HG02973 (cell line): ENCODE data around the gene DUOX2.
"Not testable (repeated sequence)": the region's sequence is repeated elsewhere in the genome, so short reads cannot be mapped to it uniquely, and the experiment has no call there.

Source experiments
- ATAC-seq: cut with Tn5 transposase; IDR thresholded peaks from one replicate; pipeline ENCODE4 v1.9.1; 2021; ENCODE audit warnings: moderate library complexity; ENCODE audit not compliant: unreplicated experiment

The DUOX2 gene

DNA sequence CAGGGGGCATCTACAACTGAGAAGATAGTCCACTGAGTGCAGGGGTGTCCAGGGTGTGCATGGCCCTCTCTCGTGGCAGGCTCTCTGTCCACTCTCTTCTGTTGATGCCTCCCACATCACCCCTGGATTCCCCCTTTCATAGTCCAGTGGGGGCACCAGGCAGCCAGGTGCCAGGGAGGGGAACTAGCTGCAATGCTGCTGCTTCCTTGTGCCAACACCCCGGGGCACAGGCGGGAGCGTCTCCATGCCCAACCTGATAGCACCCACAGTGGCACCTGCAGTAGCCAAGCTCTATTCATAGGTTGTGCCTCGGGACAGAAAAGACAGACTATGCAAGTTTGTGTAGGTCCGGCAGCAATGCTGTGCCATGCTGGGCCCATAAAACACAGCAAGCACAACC is 11.7 kb downstream of the DUOX2 start:
- no peak for ATAC-seq

DNA sequence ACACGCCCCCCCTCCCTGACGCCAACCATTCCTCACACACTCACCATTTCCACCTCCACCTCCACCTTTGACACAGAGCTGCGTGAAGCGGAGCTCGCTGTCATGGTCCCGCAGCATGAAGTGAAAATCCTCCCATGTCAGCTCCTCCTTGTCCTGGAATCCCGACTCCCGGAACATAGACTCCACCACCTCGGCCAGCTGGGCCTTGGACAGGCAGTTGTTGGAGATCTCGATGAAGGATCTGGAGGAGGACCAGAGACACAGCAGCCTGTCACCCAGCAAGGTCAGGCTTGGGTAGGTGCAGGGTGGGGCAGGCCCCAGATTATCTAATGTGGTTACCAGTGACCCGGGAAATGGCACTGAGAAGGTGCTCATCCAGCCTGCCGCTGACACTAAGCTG is 12.2 kb downstream of the DUOX2 start:
- ATAC-seq: no peak

DNA sequence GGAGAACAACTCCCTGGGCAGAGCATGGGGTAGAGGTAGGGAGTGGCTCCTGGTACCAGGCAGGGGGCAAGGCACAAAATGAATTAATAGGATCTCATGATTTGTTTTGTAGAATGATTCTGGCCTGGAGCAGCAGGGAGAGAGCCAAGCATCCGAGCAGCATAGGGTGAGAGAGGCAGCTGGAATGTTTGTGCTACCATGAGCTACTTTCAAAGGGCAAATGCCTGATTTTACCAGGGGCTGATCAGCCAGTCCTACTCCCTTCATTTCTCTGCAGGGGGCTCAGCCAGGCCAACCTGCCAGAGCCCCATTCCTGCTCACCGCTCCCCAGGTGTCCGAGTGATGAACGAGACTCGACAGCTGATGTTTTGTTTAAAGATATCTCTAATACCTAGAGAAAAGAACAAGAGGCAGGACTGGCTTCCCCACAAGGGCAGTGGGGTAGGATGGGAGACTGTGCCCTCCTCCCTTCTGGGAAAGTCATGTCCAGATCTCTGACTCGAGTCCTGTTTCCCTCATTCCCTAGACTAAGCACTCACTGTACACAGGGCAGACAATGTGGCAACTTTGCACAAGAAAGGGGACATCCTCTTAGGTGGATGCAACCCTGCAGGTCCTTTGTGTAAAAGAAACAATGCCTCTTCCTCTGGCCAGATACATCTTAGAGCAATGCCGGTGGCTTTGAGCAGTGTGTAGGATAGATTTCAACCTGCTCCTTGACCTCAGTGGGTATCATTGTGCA is 12.9 kb downstream of the DUOX2 start:
- ATAC-seq: no peak

DNA sequence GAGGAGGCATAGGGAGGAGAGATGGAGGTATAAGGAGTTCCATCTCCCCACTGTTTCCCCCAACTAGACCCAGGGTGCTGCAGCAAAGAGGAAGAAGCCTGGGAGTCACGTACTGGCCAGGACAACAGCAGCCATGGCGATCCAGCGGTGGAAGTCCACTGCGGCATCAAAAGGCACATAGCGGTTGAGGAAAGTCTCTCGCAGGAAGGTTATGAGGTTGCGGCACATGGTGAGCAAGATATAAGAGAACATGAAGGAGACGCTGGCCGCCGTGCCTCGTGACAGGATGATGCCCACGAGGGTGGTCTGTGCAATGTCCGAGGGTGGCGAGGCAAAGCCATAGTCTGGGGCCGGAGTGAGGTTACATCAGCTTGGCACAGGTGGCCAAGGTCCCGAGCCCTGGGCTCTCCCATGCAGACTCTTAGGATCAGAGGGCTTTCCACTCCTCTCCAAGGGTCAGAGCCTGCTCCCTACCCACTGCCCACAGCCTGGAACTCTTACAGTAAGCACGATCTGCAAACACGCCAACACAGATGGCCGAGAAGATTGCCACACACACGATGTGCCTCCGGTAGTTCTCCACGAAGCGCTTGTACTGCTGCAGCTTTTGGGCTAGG is 14.3 kb downstream of the DUOX2 start:
- no peak for ATAC-seq

DNA sequence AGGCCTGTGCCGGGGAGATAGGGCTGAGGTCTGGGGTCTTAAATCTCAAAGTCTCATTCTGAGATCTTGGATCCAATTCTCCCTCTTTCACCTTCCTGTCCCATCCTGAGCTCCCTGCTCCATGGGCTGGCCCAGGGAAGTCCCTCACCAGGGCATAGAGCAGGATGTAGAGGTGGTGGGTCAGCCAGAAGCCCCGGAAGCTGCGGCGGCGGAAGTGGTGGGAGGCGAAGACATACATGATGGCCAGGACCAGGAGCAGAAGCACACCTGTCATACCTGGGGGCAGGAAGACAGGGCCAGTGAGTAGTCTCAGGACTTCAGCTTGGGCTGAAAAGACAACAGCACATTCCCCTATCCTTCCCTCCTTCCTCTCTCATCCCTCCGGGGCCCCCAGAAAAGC is 16.5 kb downstream of the DUOX2 start:
- no peak for ATAC-seq

GRCh38 chr15:45095661-45096060 is 18.3 kb downstream of the DUOX2 start:
- no peak for ATAC-seq

- no peak for ATAC-seq
Measured at GRCh38 chr15:45094358-45094730, 19.6 kb downstream of the DUOX2 start.

DNA sequence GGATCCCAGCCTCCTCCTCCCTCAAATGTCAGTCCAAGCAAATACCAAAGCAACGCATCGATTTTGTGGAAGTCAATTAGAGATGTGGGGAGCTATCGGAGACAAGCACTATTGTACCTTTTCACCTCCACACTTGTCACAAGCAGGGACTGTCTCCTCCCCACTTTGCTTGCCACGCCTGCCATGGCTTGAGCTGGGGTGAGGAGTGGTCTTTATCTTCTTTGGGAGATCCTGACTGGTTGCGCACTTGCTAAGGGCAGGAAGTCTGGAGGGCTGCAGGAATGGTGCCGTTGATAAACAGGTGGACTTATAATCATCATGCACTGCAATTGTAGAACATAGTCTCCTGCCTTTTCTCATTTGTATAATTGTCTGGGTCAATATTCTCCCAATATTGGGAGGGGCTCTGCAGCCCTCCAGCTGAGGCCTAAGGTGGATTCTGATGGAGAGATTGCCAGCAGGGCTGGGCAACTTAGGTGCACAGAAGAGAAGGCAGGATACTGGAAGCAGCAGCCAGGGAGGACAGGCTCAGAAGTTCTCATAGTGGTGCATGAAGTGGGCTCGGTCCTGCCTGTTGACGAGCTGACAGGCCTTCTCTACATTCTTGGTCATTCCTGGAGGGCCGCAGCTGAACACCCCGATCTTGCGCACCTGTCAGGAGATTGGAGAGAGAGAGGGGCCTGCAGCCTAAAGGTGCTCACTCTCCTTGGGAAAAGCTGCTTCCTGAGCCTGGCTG is 20.2 kb downstream of the DUOX2 start:
- no peak for ATAC-seq

DNA sequence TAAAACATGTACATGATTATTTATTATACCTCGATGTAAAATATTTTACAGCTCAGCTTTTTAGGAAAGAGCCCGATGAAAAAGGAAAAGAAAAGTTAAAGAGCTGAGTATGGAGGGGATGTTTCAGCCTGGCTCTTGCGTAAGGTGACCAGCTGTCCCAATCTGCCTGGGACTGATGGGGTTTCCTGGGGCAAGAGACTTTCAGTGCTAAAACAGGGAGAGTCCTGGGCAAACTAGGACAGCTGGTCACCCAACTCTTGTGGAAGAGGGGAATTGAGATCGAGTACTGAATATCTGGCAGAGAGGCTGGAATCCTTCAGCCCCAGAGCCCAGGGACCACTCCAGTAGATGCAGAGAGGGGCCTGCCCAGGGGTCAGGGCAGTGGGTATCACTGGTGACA is 21.0 kb downstream of the DUOX2 start:
- no peak for ATAC-seq

- ATAC-seq: no peak
Measured at GRCh38 chr15:45091576-45091975, 22.4 kb downstream of the DUOX2 start.

DNA sequence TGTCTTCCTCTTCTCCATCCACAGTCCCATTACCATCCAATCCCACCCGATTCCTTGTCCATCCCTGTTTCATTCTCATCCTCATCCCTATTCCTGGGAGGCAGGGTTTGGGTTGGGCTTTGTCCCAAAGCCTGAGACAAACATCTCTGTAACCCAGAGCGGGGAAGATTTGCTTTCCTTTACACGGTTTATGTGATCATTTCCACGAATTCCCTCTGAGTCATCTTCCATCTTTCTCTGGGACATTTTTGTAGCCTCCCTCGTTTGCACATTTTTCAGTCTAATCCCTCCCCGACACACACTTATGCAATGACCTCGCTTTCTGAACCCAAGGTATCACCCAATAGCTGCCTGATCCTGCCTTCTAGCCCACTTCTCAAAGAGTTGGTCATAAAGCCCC is 22.8 kb downstream of the DUOX2 start:
- no peak for ATAC-seq

DNA sequence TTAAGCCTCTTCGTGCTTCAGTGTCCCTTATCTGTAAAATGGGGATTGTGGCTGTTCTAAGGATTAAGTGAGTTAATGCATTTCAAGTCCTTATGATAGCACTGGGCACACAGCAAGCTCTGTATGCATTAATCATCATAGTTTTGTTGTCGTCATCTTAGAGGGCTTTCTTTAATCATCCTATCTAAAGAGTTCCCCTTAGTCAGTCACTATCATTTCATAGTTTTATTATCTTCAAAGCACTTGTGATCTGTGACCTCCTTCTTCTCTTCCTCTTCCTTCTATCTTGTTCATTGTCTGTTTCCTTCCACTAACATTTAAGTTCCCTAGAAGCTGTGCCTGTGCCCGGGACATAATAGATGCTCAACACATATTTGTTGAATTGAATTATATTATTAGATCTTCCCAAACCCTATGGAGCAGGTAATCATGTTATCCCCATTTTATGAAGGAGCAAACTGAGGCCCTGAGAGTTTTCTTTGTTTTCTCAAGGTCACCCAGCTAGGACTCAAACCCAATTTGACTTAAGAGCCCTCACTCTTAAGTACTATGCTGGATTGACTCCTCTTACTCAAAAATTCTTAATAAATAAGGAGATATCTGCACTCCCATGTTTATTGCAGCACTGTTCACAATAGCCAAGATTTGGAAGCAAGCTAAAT is 24.1 kb downstream of the DUOX2 start:
- ATAC-seq: no peak

GRCh38 chr15:45088801-45089711 is 24.9 kb downstream of the DUOX2 start:
- ATAC-seq: no peak

DNA sequence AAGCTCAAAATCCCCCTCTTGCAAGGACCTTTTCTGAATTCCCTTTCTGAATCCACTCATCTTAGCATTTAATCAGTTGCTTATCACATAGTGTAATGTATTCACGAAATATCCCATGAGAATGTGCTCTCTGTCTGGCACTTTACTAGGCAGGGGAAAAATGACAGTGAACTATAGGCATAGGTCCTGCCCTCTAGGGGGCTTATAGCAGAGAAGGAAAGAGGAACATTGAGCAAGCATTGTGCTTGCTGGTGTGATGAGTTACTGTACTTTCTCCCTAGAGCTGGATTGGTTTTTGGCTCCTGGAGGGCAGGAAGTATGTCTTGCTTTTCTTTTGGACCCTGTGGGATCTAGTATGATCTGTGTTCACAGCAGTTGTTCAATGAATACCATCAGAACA is 26.5 kb downstream of the DUOX2 start:
- no peak for ATAC-seq

DNA sequence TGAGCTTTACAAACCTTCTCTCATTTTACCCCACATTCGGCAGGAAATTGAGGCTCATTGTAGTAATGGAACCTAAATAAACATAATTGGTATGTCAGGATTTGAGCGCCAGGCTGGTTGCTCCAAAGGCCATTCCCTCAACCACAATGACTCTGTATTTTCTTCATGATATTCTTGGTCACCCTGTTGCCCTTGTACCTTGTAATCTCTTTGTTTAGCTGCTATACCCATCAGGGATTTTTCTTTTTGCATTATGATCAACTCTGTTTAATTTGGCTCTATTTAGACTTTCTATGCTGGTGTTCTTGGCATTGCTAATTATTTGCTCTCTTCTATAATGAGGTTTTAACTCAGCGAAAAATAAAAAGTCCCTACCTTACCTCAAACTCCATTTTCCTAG is 29.8 kb downstream of the DUOX2 start:
- no peak for ATAC-seq

GRCh38 chr15:45083223-45083622 is 30.7 kb downstream of the DUOX2 start:
- ATAC-seq: no peak

- not testable (repeated sequence) for ATAC-seq
Measured at GRCh38 chr15:45082412-45082811, 31.6 kb downstream of the DUOX2 start.

GRCh38 chr15:45080593-45080992 is 33.4 kb downstream of the DUOX2 start:
- not testable (repeated sequence) for ATAC-seq

DNA sequence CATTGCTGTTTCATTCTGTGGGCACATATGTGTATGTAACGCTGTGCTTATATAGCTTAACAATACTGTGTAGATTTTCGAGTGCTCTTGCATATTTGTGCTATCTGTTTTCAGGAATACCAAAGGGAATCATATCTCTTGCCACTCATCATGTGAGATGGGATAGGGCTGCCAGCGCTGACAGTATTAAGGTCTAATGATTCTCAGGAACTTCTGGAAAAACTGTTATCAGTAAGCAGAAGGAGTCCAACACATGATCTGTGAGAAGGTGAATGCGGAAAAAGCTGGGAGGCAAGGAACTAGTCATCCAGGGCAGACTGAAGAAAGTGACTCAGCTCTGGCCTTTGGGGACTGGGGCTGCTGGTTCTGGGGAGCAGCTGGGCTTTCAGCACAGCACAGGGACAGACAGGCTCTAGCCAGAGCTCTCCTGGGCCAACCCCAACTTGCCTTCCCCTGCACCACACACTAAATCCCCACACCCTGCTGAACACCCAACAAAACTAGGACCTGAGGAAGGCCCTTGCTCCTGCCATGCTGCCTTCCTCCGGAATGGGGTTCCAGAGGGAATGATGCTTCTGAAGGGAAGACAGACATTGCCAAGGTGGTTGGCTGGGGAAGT is 34.2 kb downstream of the DUOX2 start:
- not testable (repeated sequence) for ATAC-seq

DNA sequence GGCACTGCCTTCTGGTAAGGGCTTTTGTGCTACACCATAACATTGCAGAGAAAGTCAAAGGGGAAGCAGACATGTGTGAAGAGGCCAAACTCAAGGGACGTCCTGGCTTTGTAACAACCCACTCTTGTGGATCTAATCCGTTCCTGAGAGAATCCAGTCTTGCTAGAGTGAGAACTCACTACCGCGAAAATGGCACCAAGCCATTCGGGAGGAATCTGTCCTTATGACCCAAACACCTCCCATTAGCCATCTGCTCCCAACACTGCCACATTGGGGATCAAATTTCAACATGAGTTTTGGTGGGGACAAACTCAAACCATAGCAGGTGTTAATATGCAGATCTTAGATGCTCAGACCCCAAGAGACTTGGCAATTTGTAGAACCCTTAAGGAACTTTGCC is 34.8 kb downstream of the DUOX2 start:
- not testable (repeated sequence) for ATAC-seq
